NCI-H2107 treated with DMSO at 0.1 percent for 48 hours (cell line): ENCODE results near the gene HIGD2A.

Experiments
- DNase-seq: peaks from one replicate; lab custom pipeline; 2025; ENCODE audit not compliant: unreplicated experiment; lab: John Stamatoyannopoulos, UW

HIGD2A gene

GRCh38 chr5:176415240-176415951, 26.8 kb downstream of the HIGD2A start:
- no peak for DNase-seq

- peak; percentile 20 for DNase-seq
Measured at GRCh38 chr5:176415952-176416924, 27.7 kb downstream of the HIGD2A start, which contains the start of gene CLTB. CLTB (minus strand) TSS chr5:176416539; CDS start chr5:176416363, 176 bp downstream.

GRCh38 chr5:176416965-176417364, 28.4 kb downstream of the HIGD2A start:
- no peak for DNase-seq

GRCh38 chr5:176418251-176418650, 29.7 kb downstream of the HIGD2A start:
- no peak for DNase-seq

- no peak for DNase-seq
Measured at GRCh38 chr5:176420086-176420485, 31.5 kb downstream of the HIGD2A start.

GRCh38 chr5:176420972-176421544, 32.5 kb downstream of the HIGD2A start:
- no peak for DNase-seq

- DNase-seq, result no peak
Measured at GRCh38 chr5:176424181-176424580, 35.6 kb downstream of the HIGD2A start.

- no peak for DNase-seq
Measured at GRCh38 chr5:176425138-176425537, 36.6 kb downstream of the HIGD2A start.

GRCh38 chr5:176425791-176426190, 37.2 kb downstream of the HIGD2A start:
- DNase-seq, result no peak

GRCh38 chr5:176426876-176427275, 38.3 kb downstream of the HIGD2A start:
- no peak for DNase-seq

GRCh38 chr5:176427971-176428370, 39.4 kb downstream of the HIGD2A start:
- DNase-seq, result no peak

GRCh38 chr5:176429972-176430371, 41.4 kb downstream of the HIGD2A start:
- no peak for DNase-seq

- DNase-seq, result no peak
Measured at GRCh38 chr5:176432707-176433106, 44.2 kb downstream of the HIGD2A start.

- DNase-seq, result no peak
Measured at GRCh38 chr5:176436656-176437055, 48.1 kb downstream of the HIGD2A start.

GRCh38 chr5:176438959-176439757, 50.6 kb downstream of the HIGD2A start:
- DNase-seq, result no peak
